GM12878 (cell line): ENCODE results near the gene TGFBR3. TPM values are rescaled to one million over a fixed set of nuclear protein-coding genes. Genes with fewer than 3 reads are reported as not detected.
A peak's percentile ranks its signal among the peaks of the same experiment; 100 is the strongest.

ENCODE experiments used
- ATAC-seq: fragments of 200-7000 bp; cut with Tn5 transposase; 3 replicates; pipeline ENCODE4 v1.9.1; 2020; ENCODE audit warnings: mild to moderate bottlenecking, moderate library complexity
- Bru-seq: library from RNA; stranded (reverse); fragments of 400-500 nt; gene quantifications from one replicate; lab custom pipeline; 2021; lab: Mats Ljungman, UMichigan
- BruChase-seq, 2 experiments: library from RNA; stranded (reverse); fragments of 400-500 nt; gene quantifications; one replicate each; lab custom pipeline; 2021; lab: Mats Ljungman, UMichigan
- BruUV-seq: library from RNA; stranded (reverse); fragments of 400-500 nt; replicated peaks from 2 replicates; lab custom pipeline; 2021; lab: Mats Ljungman, UMichigan
- CTCF ChIA-PET: fragments of 300-600 bp; sonication (Branson Sonifier 250); formaldehyde crosslinking; extraction: SDS; loops from one replicate; lab custom pipeline; 2021; ENCODE audit warnings: inconsistent platforms; lab: Yijun Ruan, JAX
- POLR2A ChIA-PET: fragments of 350-600 bp; formaldehyde crosslinking; extraction: SDS; loops from one replicate; lab custom pipeline; 2021; ENCODE audit warnings: inconsistent platforms; lab: Charles Lee
- RAD21 ChIA-PET: fragments of 300-600 bp; sonication (Branson Sonifier 250); formaldehyde crosslinking; loops from one replicate; lab custom pipeline; 2023; ENCODE audit warnings: antibody characterized with exemption; ENCODE audit not compliant: unreplicated experiment; lab: Charles Lee
- SMC1A ChIA-PET: fragments of 300-600 bp; sonication (Branson Sonifier 250); formaldehyde crosslinking; loops from one replicate; lab custom pipeline; 2023; ENCODE audit not compliant: unreplicated experiment, uncharacterized antibody; lab: Charles Lee
- DNase-seq: peaks from one replicate; pipeline ENCODE4 v3.0.0-alpha.2; 2011; ENCODE audit warnings: low read depth, low spot score
- FAIRE-seq: peaks from 3 replicates; lab custom pipeline; 2011; peaks lifted over from hg19 to GRCh38; lab: Jason Lieb, UNC
- H2AFZ ChIP-seq: 2 replicates; pipeline ENCODE4 v1.6.0; 2011; ENCODE audit warnings: low read depth, low read length, control low read depth; ENCODE audit not compliant: control insufficient read depth
- H3K27ac ChIP-seq: 2 replicates; pipeline ENCODE4 v1.5.1; 2011; ENCODE audit warnings: control low read depth; ENCODE audit not compliant: control insufficient read depth, insufficient read depth
- H3K27me3 ChIP-seq, 2 experiments: replicated peaks in 1 of 2; 2 replicates each; pipeline versions ENCODE4 v1.6.0 to v1.6.1; 2011; ENCODE audit warnings: low read length in 1 of 2; ENCODE audit not compliant: control insufficient read depth in 2 of 2, insufficient read depth in 2 of 2
- H3K36me3 ChIP-seq, 2 experiments: 2 replicates each; pipeline ENCODE4 v1.5.1; 2011; ENCODE audit warnings: low read length in 1 of 2; ENCODE audit not compliant: control insufficient read depth in 2 of 2, insufficient read depth in 2 of 2
- H3K4me1 ChIP-seq: 2 replicates; pipeline ENCODE4 v1.6.1; 2011; ENCODE audit warnings: mild to moderate bottlenecking, low read length, moderate library complexity, mixed read lengths; ENCODE audit not compliant: control insufficient read depth, insufficient read depth
- H3K4me2 ChIP-seq: 2 replicates; pipeline ENCODE4 v1.6.0; 2011; ENCODE audit warnings: control low read depth; ENCODE audit not compliant: control insufficient read depth, insufficient read depth
- H3K4me3 ChIP-seq: fragments of 200-600 bp; sonication (generic); 2 replicates; pipeline ENCODE4 v1.5.1; 2016
- H3K79me2 ChIP-seq: 2 replicates; pipeline ENCODE4 v1.6.0; 2011; ENCODE audit warnings: low read length; ENCODE audit not compliant: control insufficient read depth, insufficient read depth
- H3K9ac ChIP-seq: 2 replicates; pipeline ENCODE4 v1.8.0; 2011; ENCODE audit warnings: low read length, control low read depth, mixed read lengths; ENCODE audit not compliant: control insufficient read depth, insufficient read depth
- H3K9me3 ChIP-seq: replicated peaks from 3 replicates; pipeline ENCODE4 v1.5.1; 2011; ENCODE audit warnings: mild to moderate bottlenecking, low read length; ENCODE audit not compliant: control insufficient read depth, insufficient read depth
- H4K20me1 ChIP-seq: 2 replicates; pipeline ENCODE4 v1.6.0; 2011; ENCODE audit not compliant: control insufficient read depth, insufficient read depth
- BCL11A ChIP-seq: IDR thresholded peaks from 2 replicates; pipeline ENCODE4 v1.6.1; 2011; ENCODE audit warnings: low read depth, low read length
- CBX3 ChIP-seq: fragments of 200-600 bp; sonication (generic); IDR thresholded peaks from 2 replicates; pipeline ENCODE4 v1.6.1; 2016; ENCODE audit warnings: low read depth, borderline replicate concordance
- CHD2 ChIP-seq: IDR thresholded peaks from 2 replicates; pipeline ENCODE4 v1.6.1; 2011; ENCODE audit warnings: low read depth, low read length, improper control_type of control experiment, borderline replicate concordance
- EED ChIP-seq: sonication (generic); IDR thresholded peaks from 2 replicates; pipeline ENCODE4 v1.6.1; 2016; ENCODE audit warnings: antibody characterized with exemption, low read depth
- EGR1 ChIP-seq, 2 experiments: IDR thresholded peaks; 1 replicate in 1 of 2; 2 replicates in 1 of 2; pipeline ENCODE4 v1.6.1; 2011 to 2012; ENCODE audit warnings: low read depth in 2 of 2, low read length in 2 of 2, borderline replicate concordance in 1 of 2, mild to moderate bottlenecking in 1 of 2, moderate library complexity in 1 of 2
- GATAD2B ChIP-seq: fragments of 450-650 bp; conservative IDR thresholded peaks from 2 replicates; pipeline ENCODE4 v1.6.1; 2017; ENCODE audit warnings: low read depth, mild to moderate bottlenecking, moderate library complexity
- IKZF1 ChIP-seq: fragments of 450-650 bp; conservative IDR thresholded peaks from 2 replicates; pipeline ENCODE4 v1.6.1; 2017; ENCODE audit warnings: antibody characterized with exemption, mild to moderate bottlenecking
- MEF2A ChIP-seq: IDR thresholded peaks from 2 replicates; pipeline ENCODE4 v1.6.1; 2011; ENCODE audit warnings: low read depth, mild to moderate bottlenecking, low read length, moderate library complexity; ENCODE audit not compliant: insufficient read depth
- MYB ChIP-seq: fragments of 150-350 bp; IDR thresholded peaks from 2 replicates; pipeline ENCODE4 v1.6.1; 2014; ENCODE audit warnings: mild to moderate bottlenecking, low read depth, low read length, borderline replicate concordance
- NFYA ChIP-seq: IDR thresholded peaks from 2 replicates; pipeline ENCODE4 v1.6.1; 2011; ENCODE audit warnings: low read depth, mild to moderate bottlenecking, low read length, improper control_type of control experiment, borderline replicate concordance
- NR2C2 ChIP-seq: IDR thresholded peaks from 2 replicates; pipeline ENCODE4 v1.6.1; 2011; ENCODE audit warnings: borderline replicate concordance, low read depth; ENCODE audit not compliant: control insufficient read depth, insufficient read length
- NR2F1 ChIP-seq: fragments of 450-650 bp; conservative IDR thresholded peaks from 2 replicates; pipeline ENCODE4 v1.6.1; 2017; ENCODE audit warnings: mild to moderate bottlenecking
- POLR2A ChIP-seq: IDR thresholded peaks from 2 replicates; pipeline ENCODE4 v1.6.1; 2011; ENCODE audit warnings: low read depth, mild to moderate bottlenecking, low read length
- POU2F2 ChIP-seq: IDR thresholded peaks from 3 replicates; pipeline ENCODE4 v1.6.1; 2011; ENCODE audit warnings: low read depth, mild to moderate bottlenecking, low read length, borderline replicate concordance
- RBBP5 ChIP-seq: fragments of 200-600 bp; sonication (generic); conservative IDR thresholded peaks from 2 replicates; pipeline ENCODE4 v1.6.1; 2016
- RELA ChIP-seq: fragments of 450-650 bp; IDR thresholded peaks from 2 replicates; pipeline ENCODE4 v1.8.0; 2014; ENCODE audit warnings: borderline replicate concordance; ENCODE audit not compliant: partially characterized antibody
- TCF3 ChIP-seq: IDR thresholded peaks from 2 replicates; pipeline ENCODE4 v1.6.1; 2012; ENCODE audit warnings: low read depth, mild to moderate bottlenecking, low read length, borderline replicate concordance; ENCODE audit not compliant: insufficient read depth
- YY1 ChIP-seq: IDR thresholded peaks from 2 replicates; pipeline ENCODE4 v1.6.1; 2011; ENCODE audit warnings: low read depth, mild to moderate bottlenecking, low read length
- WGBS: methylation state at CpG from one replicate; pipeline ENCODE4 v1.1.6; 2016; ENCODE audit warnings: low lambda C conversion rate; ENCODE audit not compliant: insufficient replicate concordance, insufficient coverage; ENCODE audit errors: missing lambda C conversion rate; 5-methylcytosine and 5-hydroxymethylcytosine counted together
- in situ Hi-C: fragments of 300-500 bp; cut with MboI; formaldehyde crosslinking; loops from 9 replicates; pipeline ENCODE4 v1.14.3; 2018; ENCODE audit warnings: mixed read lengths
- intact Hi-C: fragments of 100-400 bp; cut with micrococcal nuclease; formaldehyde crosslinking; loops from one replicate; pipeline ENCODE4 v1.14.2; 2022; ENCODE audit not compliant: unreplicated experiment
- long read RNA-seq, 2 experiments: library from polyadenylated mRNA; unstranded; transcript quantifications; one replicate each; pipeline ENCODE4 v2.0.0, GENCODE V29; 2019 to 2020
- polyA minus RNA-seq, 3 experiments: library from RNA; depleted of rRNA, polyadenylated mRNA; stranded (reverse); fragments of >200 nt; gene quantifications; 2 replicates each; pipeline ENCODE4 v1.2.3, GENCODE V29; 2011
- polyA plus RNA-seq, 11 experiments: library from polyadenylated mRNA; depleted of rRNA in 4 of 11; unstranded in 6 of 11; stranded (reverse) in 5 of 11; fragments of >200 nt; fragmentation: Nextera tagmentation in 4 of 11; fragmentation: Illumina TruSeq in 1 of 11; extraction: Ambion mirVana in 4 of 11; extraction: Trizol in 1 of 11; gene quantifications; 1 replicate in 1 of 11; 2 replicates in 10 of 11; pipeline versions ENCODE4 v1.2.1 to v1.2.3, GENCODE V29; 2011 to 2016; ENCODE audit warnings: inconsistent platforms in 2 of 11, missing spikeins in 2 of 11, low read depth in 1 of 11
- total RNA-seq, 4 experiments: library from RNA; depleted of rRNA in 3 of 4; stranded (reverse); fragments of >200 nt in 3 of 4; fragmentation: Illumina TruSeq in 1 of 4; extraction: Trizol in 1 of 4; gene quantifications; 2 replicates each; pipeline versions ENCODE4 v1.2.1 to v1.2.3, GENCODE V29; 2013 to 2021
- TF ChIP-seq, protein P1 (sequence below): IDR thresholded peaks from 2 replicates; pipeline ENCODE4 v1.6.1; 2011; ENCODE audit warnings: low read depth, low read length, improper control_type of control experiment, borderline replicate concordance

Gene TGFBR3
- total RNA-seq (2013; cell fraction: nucleolus; rRNA removed): 2.4 and 3.2 TPM in 2 replicates
- total RNA-seq (2014; rRNA removed) (15.1 and 17.3 TPM in 2 replicates), total RNA-seq (2014; rRNA removed; fragmentation: Illumina TruSeq; extraction: Trizol) (10.1 and 11.1 TPM in 2 replicates), total RNA-seq (2021) (16.5 and 18.6 TPM in 2 replicates), polyA plus RNA-seq (2011; rRNA removed) (7.8 and 9.3 TPM in 2 replicates), polyA plus RNA-seq (2014; fragmentation: Illumina TruSeq; extraction: Trizol) (15.4 and 22.5 TPM in 2 replicates), polyA plus RNA-seq (2014; fragmentation: Nextera tagmentation; extraction: Ambion mirVana) (1 to 10 TPM; 2.7 to 3.1 TPM), polyA plus RNA-seq (2014; rRNA removed) (6.4 and 7.0 TPM in 2 replicates), polyA plus RNA-seq (2016; fragmentation: Nextera tagmentation; extraction: Ambion mirVana) (10 to 100 TPM; 14.2 to 16.5 TPM), polyA minus RNA-seq (2011; rRNA and poly(A)+ RNA removed) (28.4 and 29.7 TPM in 2 replicates), Bru-seq, nascent RNA (percentile 36 among the genes with signal in this experiment), BruChase-seq, experiment 1, labeled RNA remaining after a 6-hour chase (percentile 27 among the genes with signal in this experiment), BruChase-seq, experiment 2, labeled RNA remaining after a 2-hour chase (percentile 30 among the genes with signal in this experiment)
- polyA plus RNA-seq (2011; ENCODE audit: low read depth): 1.6 TPM
- 8.2 and 8.4 TPM in 2 replicates for polyA plus RNA-seq (2011; cell fraction: cytosol; rRNA removed)
- polyA plus RNA-seq (2011; cell fraction: nucleus; rRNA removed): 6.4 and 9.2 TPM in 2 replicates
- 2.6 and 3.7 TPM in 2 replicates for polyA plus RNA-seq (2012)
- polyA minus RNA-seq (2011; cell fraction: cytosol; rRNA and poly(A)+ RNA removed): 9.1 TPM in 2 replicates
- polyA minus RNA-seq (2011; cell fraction: nucleus; rRNA and poly(A)+ RNA removed): 13.8 and 24.5 TPM in 2 replicates
- long read RNA-seq, experiment 1, full-length matches to known transcripts: 2 of 5 reads
- long read RNA-seq, experiment 1, partial matches to known transcripts: 0 of 5 reads
- long read RNA-seq, experiment 1, other reads (novel, unspliced or antisense): 3 of 5 reads
- long read RNA-seq, experiment 2, partial matches to known transcripts: 1 of 1 reads
- long read RNA-seq, experiment 2, other reads (novel, unspliced or antisense): 0 of 1 reads

DNA sequence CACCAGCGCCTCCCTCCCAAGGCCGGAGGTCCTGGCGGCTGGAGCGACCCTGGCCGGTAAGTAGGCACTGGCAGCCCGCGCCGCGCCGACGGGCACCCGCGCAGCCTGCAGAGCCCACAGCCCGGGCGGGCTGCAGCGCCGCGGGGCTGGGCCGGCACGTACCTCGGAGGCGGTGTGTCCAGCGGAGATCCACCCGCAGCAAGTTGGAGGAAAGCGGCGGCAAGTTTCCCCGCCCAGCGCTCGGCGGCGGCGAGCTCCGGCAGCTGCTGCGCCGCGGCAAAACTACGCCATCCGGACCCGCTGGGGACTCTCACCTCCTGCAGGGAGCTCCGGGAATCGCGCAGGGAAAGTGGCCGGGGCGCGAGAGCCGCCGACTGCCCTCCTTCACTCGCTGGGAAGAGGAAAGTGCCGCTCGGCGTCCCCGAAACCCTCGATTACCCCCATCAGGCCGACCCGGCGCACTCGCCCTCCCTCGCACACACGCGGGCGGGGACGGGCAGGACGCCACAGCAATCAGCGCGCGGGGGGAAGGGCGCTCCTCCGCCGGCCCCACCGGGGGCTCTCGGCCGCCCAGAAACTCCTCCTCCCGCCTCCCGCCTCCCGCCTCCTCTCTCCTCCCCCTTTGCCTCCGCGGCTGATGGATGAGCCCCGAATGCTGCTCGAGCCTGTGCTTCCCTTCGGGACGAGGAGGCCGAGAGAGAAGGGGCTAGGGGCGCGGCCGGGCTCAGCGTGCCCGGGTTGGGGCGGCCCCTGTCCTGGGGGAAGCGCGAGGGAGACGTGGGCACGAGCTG lies at the start of gene TGFBR3:
Gene TGFBR3 (minus strand): TSS at position 436 of the 791 bp plus-strand sequence. CDS start 24,620 bp downstream, outside the sequence.
- Histone ChIP-seq H3K27me3 (peaks cover 0 to 5% of the 10 kb centered on the region in 2 experiments; a peak in 2 of 4 replicates), H3K9me3 (no peaks in the 10 kb centered on the region), H4K20me1 (no peaks in the 10 kb centered on the region), H3K4me3 (peak within 1 kb of the TSS; percentile 85), H3K79me2 (peaks cover 2% of the 10 kb centered on the region), H3K4me1 (no peaks in the 10 kb centered on the region; the same call in 1 of the 2 replicates), H3K36me3 (no peaks in the 10 kb centered on the region), H2AFZ (peak within 1 kb of the TSS; percentile 95), H3K4me2 (peak within 1 kb of the TSS; percentile 98), H3K9ac (peak within 1 kb of the TSS; percentile 62), H3K27ac (peak within 1 kb of the TSS; percentile 41)
- in situ Hi-C loops: loop anchor here (25.0 kb wide), 1 partner anchor 374 kb away; the partner anchor contains the start of gene CDC7
- DNase-seq: no peak
- intact Hi-C loops: loop anchor here (5.0 kb wide), 2 partner anchors 384 to 736 kb away; partner anchors contain the start of gene CDC7
- RAD21 ChIA-PET: no interaction called here
- CTCF ChIA-PET: interaction anchor here (0.6 kb wide), 1 partner anchor 309 kb away, joined by 3 read pairs; no protein-coding TSS in a partner anchor
- peak; percentile 38 for FAIRE-seq
- peak; percentile 87 for ATAC-seq
- under 1% methylated on average over 65 of the region's 92 CpGs for WGBS
- BruUV-seq: no TSS peak
- SMC1A ChIA-PET: interaction anchor here (1.3 kb wide), 1 partner anchor 15 kb away, joined by 3 read pairs; no protein-coding TSS in a partner anchor
- POLR2A ChIA-PET: no interaction called here
- TF ChIP-seq MYB (no peak), CHD2 (0 out of 2 replicates have a peak, but pooled peaks have one; percentile 56), IKZF1 (peak; percentile 57), POLR2A (peak; percentile 75), CBX3 (no peak), BCL11A (no peak), RELA (no peak), TCF3 (peak; percentile 36; the same call in 1 of the 2 replicates), MEF2A (no peak), NR2F1 (no peak), POU2F2 (no peak), GATAD2B (0 out of 2 replicates have a peak, but pooled peaks have one; percentile 46), EED (peak; percentile 81), NFYA (no peak), YY1 (peak; percentile 40; the same call in 1 of the 2 replicates), EGR1 (IDR thresholded peaks at IDR 0.05; ENCODE audit: borderline replicate concordance in 1 of 2, low read depth in 2 of 2, low read length in 2 of 2) (peak in 1 of 2 experiments; percentile 43; a peak in 1 of 3 replicates), RBBP5 (no peak), NR2C2 (no peak)
- TF ChIP-seq, protein P1, sequence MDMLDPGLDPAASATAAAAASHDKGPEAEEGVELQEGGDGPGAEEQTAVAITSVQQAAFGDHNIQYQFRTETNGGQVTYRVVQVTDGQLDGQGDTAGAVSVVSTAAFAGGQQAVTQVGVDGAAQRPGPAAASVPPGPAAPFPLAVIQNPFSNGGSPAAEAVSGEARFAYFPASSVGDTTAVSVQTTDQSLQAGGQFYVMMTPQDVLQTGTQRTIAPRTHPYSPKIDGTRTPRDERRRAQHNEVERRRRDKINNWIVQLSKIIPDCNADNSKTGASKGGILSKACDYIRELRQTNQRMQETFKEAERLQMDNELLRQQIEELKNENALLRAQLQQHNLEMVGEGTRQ: no peak
